SK-MEL-5 (cell line): ENCODE data around the gene TUFT1. TPM values are rescaled to one million over a fixed set of nuclear protein-coding genes. Genes with fewer than 3 reads are reported as not detected.
A peak's percentile ranks its signal among the peaks of the same experiment; 100 is the strongest.

ENCODE experiments used
- DNase-seq: peaks from one replicate; pipeline ENCODE4 v3.0.0-alpha.2; 2016; ENCODE audit warnings: low read depth, low spot score
- in situ Hi-C: cut with HindIII; loops from 2 replicates; pipeline ENCODE4 v1.10.0; 2016; ENCODE audit warnings: low sequenced_read_pairs, high pct_unique_total_duplicates, low pct_unique_long_range_greater_than_20kb
- polyA plus RNA-seq, 2 experiments: library from polyadenylated mRNA; depleted of rRNA; stranded (reverse); fragments of >200 nt; gene quantifications; 2 replicates each; pipeline ENCODE4 v1.2.3, GENCODE V29; 2015
- total RNA-seq: library from RNA; depleted of rRNA; stranded (reverse); fragments of >200 nt; shearing (Covaris generic); gene quantifications from 2 replicates; pipeline ENCODE4 v1.2.3, GENCODE V29; 2014; rRNA removed

TUFT1 gene
- total RNA-seq = 4.2 and 7.1 TPM in 2 replicates
- 6.1 and 6.6 TPM in 2 replicates for polyA plus RNA-seq (2015; cell fraction: cytosol; rRNA removed)
- polyA plus RNA-seq (2015; cell fraction: nucleus; rRNA removed) = 8.0 and 8.8 TPM in 2 replicates

- in situ Hi-C loops = no loop called here
- peak; percentile 94 for DNase-seq
These were observed at the start of gene TUFT1 for GRCh38 chr1:151540021-151540981. TUFT1 (plus strand) TSS chr1:151540309; CDS start chr1:151540367, 58 bp downstream.

- in situ Hi-C loops = no loop called here
- no peak for DNase-seq
These were observed 48.5 kb upstream of the TUFT1 start for GRCh38 chr1:151491641-151492040.

GRCh38 chr1:151492120-151492519 is 48.0 kb upstream of the TUFT1 start:
- in situ Hi-C loops = no loop called here

GRCh38 chr1:151493042-151493441 is 47.1 kb upstream of the TUFT1 start:
- in situ Hi-C loops = no loop called here

More at GRCh38 chr1:151492120-151492519, 48.0 kb upstream of the TUFT1 start:
- no peak for DNase-seq

GRCh38 chr1:151494741-151495281 is 45.3 kb upstream of the TUFT1 start:
- DNase-seq = peak; percentile 70
- in situ Hi-C loops = no loop called here

More at GRCh38 chr1:151493042-151493441, 47.1 kb upstream of the TUFT1 start:
- DNase-seq = no peak

GRCh38 chr1:151495316-151495715 is 44.8 kb upstream of the TUFT1 start:
- in situ Hi-C loops = no loop called here
- peak; percentile 81 for DNase-seq

- in situ Hi-C loops = no loop called here
- no peak for DNase-seq
These were observed 40.7 kb upstream of the TUFT1 start for GRCh38 chr1:151499365-151499764.

GRCh38 chr1:151499930-151500329 is 40.2 kb upstream of the TUFT1 start:
- no peak for DNase-seq
- in situ Hi-C loops = no loop called here

- in situ Hi-C loops = no loop called here
- peak; percentile 57 for DNase-seq
These were observed 38.6 kb upstream of the TUFT1 start for GRCh38 chr1:151501474-151501873.

- in situ Hi-C loops = no loop called here
- no peak for DNase-seq
These were observed 37.9 kb upstream of the TUFT1 start for GRCh38 chr1:151502035-151502700.

GRCh38 chr1:151502859-151503780 is 37.0 kb upstream of the TUFT1 start:
- in situ Hi-C loops = no loop called here
- DNase-seq = no peak

- in situ Hi-C loops = no loop called here
These were observed 35.9 kb upstream of the TUFT1 start for GRCh38 chr1:151504252-151504651.

GRCh38 chr1:151504759-151505158 is 35.4 kb upstream of the TUFT1 start:
- in situ Hi-C loops = no loop called here
- DNase-seq = no peak

More at GRCh38 chr1:151504252-151504651, 35.9 kb upstream of the TUFT1 start:
- no peak for DNase-seq

GRCh38 chr1:151508833-151509232 is 31.3 kb upstream of the TUFT1 start:
- in situ Hi-C loops = no loop called here
- no peak for DNase-seq

GRCh38 chr1:151509350-151510019 is 30.6 kb upstream of the TUFT1 start:
- in situ Hi-C loops = no loop called here
- DNase-seq = no peak

GRCh38 chr1:151510020-151510405 is 30.1 kb upstream of the TUFT1 start:
- in situ Hi-C loops = no loop called here
- DNase-seq = no peak

GRCh38 chr1:151510614-151510956 is 29.5 kb upstream of the TUFT1 start:
- in situ Hi-C loops = no loop called here

More at GRCh38 chr1:151510614-151510956, 29.5 kb upstream of the TUFT1 start:
- DNase-seq = no peak
